ENCODE results near the gene CD38.

DNA sequence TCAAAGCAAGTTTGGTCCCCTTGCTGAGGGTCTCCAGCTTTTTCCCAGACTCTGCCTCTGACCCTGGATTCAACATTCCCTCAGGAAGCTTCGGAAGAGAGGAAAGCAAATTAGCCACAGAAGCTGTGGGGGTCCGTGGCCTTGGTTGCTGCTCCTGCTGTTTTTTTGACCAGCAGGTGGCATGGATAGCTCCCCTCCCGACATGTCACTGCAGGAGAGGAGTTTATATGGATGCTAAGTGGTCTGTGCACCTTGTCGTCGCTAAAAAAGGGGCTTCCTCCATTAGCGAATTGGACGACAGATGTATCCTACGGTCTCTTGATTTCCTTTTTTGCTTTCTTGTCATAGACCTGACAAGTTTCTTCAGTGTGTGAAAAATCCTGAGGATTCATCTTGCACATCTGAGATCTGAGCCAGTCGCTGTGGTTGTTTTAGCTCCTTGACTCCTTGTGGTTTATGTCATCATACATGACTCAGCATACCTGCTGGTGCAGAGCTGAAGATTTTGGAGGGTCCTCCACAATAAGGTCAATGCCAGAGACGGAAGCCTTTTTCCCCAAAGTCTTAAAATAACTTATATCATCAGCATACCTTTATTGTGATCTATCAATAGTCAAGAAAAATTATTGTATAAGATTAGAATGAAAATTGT, 70.2 kb downstream of the CD38 start:
- TF ChIP-seq, protein P1, sequence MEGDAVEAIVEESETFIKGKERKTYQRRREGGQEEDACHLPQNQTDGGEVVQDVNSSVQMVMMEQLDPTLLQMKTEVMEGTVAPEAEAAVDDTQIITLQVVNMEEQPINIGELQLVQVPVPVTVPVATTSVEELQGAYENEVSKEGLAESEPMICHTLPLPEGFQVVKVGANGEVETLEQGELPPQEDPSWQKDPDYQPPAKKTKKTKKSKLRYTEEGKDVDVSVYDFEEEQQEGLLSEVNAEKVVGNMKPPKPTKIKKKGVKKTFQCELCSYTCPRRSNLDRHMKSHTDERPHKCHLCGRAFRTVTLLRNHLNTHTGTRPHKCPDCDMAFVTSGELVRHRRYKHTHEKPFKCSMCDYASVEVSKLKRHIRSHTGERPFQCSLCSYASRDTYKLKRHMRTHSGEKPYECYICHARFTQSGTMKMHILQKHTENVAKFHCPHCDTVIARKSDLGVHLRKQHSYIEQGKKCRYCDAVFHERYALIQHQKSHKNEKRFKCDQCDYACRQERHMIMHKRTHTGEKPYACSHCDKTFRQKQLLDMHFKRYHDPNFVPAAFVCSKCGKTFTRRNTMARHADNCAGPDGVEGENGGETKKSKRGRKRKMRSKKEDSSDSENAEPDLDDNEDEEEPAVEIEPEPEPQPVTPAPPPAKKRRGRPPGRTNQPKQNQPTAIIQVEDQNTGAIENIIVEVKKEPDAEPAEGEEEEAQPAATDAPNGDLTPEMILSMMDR (IDR thresholded peaks at IDR 0.05), result no peak
- TF ChIP-seq EP300 (IDR thresholded peaks at IDR 0.05; ENCODE audit: low read depth) (no peak), POLR2A (IDR thresholded peaks at IDR 0.05) (no peak), POLR2AphosphoS5 (IDR thresholded peaks at IDR 0.05) (no peak)

Measured in transverse colon (tissue), 4 donors.